Immature natural killer cell (primary cell): ENCODE measurements around the gene SLIT3. TPM values are rescaled to one million over a fixed set of nuclear protein-coding genes. Genes with fewer than 3 reads are reported as not detected.

ENCODE experiments used
- DNase-seq, 3 donors: peaks; one replicate each; pipeline ENCODE4 v3.0.0; 2022; ENCODE audit warnings: mixed read lengths in 1 of 3
- H3K27ac Mint-ChIP-seq, 6 donors: one replicate each; pipeline ENCODE4 v1.8.0; 2020; ENCODE audit warnings: mixed read lengths in 6 of 6, mild to moderate bottlenecking in 5 of 6, inconsistent platforms in 4 of 6, moderate library complexity in 3 of 6
- H3K27me3 Mint-ChIP-seq, 3 donors: one replicate each; pipeline ENCODE4 v1.8.0; 2020 to 2021; ENCODE audit warnings: low read depth in 3 of 3, mild to moderate bottlenecking in 3 of 3, mixed read lengths in 3 of 3, moderate library complexity in 3 of 3, inconsistent platforms in 1 of 3
- H3K36me3 Mint-ChIP-seq, 3 donors: one replicate each; pipeline ENCODE4 v1.8.0; 2020; ENCODE audit warnings: mixed read lengths in 3 of 3, inconsistent platforms in 2 of 3, mild to moderate bottlenecking in 2 of 3
- H3K4me1 Mint-ChIP-seq, 2 donors: one replicate each; pipeline ENCODE4 v1.8.0; 2020; ENCODE audit warnings: inconsistent platforms in 2 of 2, mild to moderate bottlenecking in 2 of 2, mixed read lengths in 2 of 2, moderate library complexity in 1 of 2
- H3K4me3 Mint-ChIP-seq, 5 donors: one replicate each; pipeline ENCODE4 v1.8.0; 2020; ENCODE audit warnings: mild to moderate bottlenecking in 5 of 5, mixed read lengths in 5 of 5, inconsistent platforms in 3 of 5, moderate library complexity in 3 of 5
- H3K9me3 Mint-ChIP-seq, 6 donors: one replicate each; pipeline ENCODE4 v1.8.0; 2020; ENCODE audit warnings: mild to moderate bottlenecking in 6 of 6, mixed read lengths in 6 of 6, inconsistent platforms in 4 of 6, moderate library complexity in 3 of 6
- polyA plus RNA-seq, 3 donors: library from polyadenylated mRNA; unstranded; fragments of 300-500 nt; fragmentation: Illumina TruSeq; gene quantifications; one replicate each; pipeline ENCODE4 v1.2.3, GENCODE V29; 2021

SLIT3 gene
- polyA plus RNA-seq, 3 donors from 2014 or later, result 0.47 to 0.90 TPM; not detected in 1

DNA sequence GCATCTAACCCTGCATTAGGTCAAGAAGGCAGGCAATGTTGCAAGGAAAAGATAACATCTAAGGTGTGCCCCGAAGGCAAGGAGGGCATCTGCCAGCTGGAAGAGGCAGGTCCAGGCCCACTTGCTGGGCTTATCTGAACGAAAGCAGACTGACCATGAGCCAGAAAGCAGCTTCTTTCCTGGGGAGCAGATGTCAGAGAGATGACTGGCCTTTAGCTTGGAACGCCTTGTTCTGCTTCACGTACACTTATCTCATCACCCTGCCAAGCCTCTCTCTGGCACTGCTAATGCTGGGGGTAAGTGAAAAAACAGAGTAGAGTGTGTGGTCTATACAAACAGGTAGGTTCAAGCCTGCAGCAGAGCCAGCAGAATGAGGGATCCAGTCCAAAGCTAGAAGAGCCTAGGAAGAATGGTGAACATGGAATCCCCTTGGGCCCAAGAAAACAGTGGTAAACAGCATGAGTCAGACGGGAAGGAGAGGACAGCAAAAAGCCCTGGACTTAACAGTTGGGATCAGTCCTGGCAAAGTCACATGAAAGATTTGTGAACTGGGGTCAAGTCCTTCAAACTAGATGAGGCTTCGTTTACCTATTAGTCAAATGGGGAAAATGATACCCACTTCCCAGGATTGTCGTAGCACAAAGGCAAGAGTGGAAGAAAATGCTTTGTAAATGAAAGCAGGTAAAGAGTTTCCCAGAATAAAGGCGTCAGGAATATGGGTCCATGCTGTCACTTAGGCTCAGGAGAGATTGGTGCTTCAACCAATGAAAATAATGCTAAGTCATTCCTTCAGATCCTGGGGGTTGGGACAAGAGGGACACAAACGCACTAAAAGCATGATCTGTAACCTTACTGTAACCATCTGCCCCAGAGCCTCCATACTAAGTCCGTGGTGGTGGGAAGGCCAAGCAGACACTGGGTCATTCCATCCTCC lies 200.9 kb downstream of the SLIT3 start:
- DNase-seq, result no peak
- Mint-ChIP-seq H3K4me1 (no peaks in the 10 kb centered on the region), H3K27me3 (peaks cover 0 to 13% (median 7%) of the 10 kb centered on the region in 3 donors), H3K4me3 (no peak overlapping the region), H3K27ac (no peak overlapping the region), H3K9me3 (peaks cover 0 to 1% (median 0%) of the 10 kb centered on the region in 6 donors), H3K36me3 (peaks cover 0 to 2% (median 0%) of the 10 kb centered on the region in 3 donors)

DNA sequence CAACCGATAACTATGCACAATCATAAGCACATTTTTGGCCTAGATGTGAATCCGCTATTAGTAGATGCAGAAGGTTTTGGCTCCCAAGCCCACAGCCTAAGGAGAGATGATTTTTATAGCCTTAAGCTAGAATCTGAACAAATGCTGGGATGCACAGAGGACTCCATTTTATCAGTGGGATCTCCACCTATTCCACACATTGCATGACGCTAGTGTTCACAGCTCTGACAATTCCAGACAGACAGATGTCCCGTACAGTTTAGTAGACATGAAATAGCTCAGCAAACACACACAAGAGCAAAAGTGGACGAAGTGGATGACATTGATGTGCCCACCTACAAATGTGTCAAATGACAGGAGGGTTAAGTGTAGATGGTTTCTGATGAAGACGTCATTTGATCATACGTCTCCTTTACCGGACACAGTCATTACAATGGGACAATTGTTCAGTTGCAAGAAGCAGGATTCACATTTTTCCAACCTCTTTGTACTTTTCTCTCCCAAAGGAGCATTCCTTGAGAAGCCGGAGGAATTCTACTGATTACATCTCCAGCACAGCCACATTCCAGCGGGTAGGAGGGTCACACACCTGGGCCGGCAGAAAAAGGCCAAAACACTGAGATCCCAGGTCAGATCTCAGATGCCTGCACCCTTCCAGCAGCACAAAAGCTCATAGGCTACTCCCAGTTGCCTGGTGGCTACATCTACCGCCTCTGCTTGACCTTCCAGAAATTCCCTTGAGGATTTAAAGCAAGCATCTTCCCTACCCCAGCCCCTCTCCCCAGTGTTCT lies 202.4 kb downstream of the SLIT3 start:
- H3K4me1 Mint-ChIP-seq, result no peaks in the 10 kb centered on the region
- H3K4me3 Mint-ChIP-seq, result no peak overlapping the region
- DNase-seq, result no peak
- H3K9me3 Mint-ChIP-seq, result no peaks in the 10 kb centered on the region
- H3K27me3 Mint-ChIP-seq, result peaks cover 0 to 9% (median 7%) of the 10 kb centered on the region in 3 donors
- no peaks in the 10 kb centered on the region for H3K36me3 Mint-ChIP-seq
- no peak overlapping the region for H3K27ac Mint-ChIP-seq

GRCh38 chr5:169097374-169098326 lies 203.3 kb downstream of the SLIT3 start:
- Mint-ChIP-seq H3K4me3 (no peak overlapping the region), H3K27ac (no peak overlapping the region), H3K4me1 (no peaks in the 10 kb centered on the region), H3K36me3 (no peaks in the 10 kb centered on the region), H3K27me3 (peaks cover 0 to 9% (median 7%) of the 10 kb centered on the region in 3 donors), H3K9me3 (no peaks in the 10 kb centered on the region)
- no peak for DNase-seq

DNA sequence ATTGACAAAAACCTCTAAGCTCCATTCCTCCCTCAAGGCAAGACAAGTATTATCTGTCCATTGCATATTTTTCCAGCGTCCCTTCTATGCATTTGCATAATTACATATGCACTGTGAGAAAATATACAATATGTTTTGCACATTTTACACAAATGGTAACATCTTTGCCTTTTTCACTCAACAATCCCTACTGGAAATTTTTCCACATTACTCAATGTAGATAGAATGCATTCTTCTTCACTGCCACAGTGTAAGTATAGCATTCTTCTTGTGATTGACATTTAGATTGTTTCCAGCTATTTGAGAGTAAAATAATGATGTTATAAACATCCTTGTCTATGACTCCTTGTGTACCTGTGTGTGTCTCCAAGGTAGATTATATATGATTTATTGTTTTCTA lies 205.0 kb downstream of the SLIT3 start:
- Mint-ChIP-seq H3K36me3 (no peaks in the 10 kb centered on the region), H3K9me3 (peaks cover 0 to 2% (median 0%) of the 10 kb centered on the region in 6 donors), H3K4me3 (no peak overlapping the region), H3K27me3 (peaks cover 0 to 10% (median 3%) of the 10 kb centered on the region in 3 donors), H3K4me1 (no peaks in the 10 kb centered on the region), H3K27ac (no peak overlapping the region)
- DNase-seq, result no peak

DNA sequence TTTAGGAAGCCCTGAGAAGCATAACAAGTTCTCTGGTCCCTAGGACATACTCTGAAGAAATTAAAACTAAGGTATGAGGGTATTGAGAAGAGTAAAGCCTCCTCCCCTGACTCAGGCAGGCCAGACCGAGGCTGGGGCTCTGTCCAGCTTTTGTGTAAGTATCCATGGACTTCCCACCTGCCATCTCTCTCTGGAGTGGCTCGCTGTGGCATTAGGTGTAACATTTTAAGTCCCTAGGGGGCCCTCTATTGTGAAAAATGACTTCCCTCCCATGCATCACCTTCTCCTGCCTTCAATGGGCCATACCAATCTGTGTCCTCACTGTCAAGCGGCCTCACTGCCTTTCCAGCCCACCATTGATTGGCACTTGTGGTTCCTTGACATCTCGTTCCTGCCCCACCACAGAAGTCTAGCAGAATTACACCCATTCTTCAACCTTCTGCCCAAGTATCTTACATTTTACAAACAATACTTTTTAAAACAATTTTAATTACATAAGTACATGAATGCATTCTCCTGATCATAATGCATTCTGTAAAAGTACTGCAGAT lies 205.5 kb downstream of the SLIT3 start:
- DNase-seq, result no peak
- Mint-ChIP-seq H3K9me3 (peaks cover 0 to 2% (median 0%) of the 10 kb centered on the region in 6 donors), H3K36me3 (no peaks in the 10 kb centered on the region), H3K27me3 (peaks cover 0 to 10% (median 3%) of the 10 kb centered on the region in 3 donors), H3K4me3 (no peak overlapping the region), H3K27ac (no peak overlapping the region), H3K4me1 (no peaks in the 10 kb centered on the region)

DNA sequence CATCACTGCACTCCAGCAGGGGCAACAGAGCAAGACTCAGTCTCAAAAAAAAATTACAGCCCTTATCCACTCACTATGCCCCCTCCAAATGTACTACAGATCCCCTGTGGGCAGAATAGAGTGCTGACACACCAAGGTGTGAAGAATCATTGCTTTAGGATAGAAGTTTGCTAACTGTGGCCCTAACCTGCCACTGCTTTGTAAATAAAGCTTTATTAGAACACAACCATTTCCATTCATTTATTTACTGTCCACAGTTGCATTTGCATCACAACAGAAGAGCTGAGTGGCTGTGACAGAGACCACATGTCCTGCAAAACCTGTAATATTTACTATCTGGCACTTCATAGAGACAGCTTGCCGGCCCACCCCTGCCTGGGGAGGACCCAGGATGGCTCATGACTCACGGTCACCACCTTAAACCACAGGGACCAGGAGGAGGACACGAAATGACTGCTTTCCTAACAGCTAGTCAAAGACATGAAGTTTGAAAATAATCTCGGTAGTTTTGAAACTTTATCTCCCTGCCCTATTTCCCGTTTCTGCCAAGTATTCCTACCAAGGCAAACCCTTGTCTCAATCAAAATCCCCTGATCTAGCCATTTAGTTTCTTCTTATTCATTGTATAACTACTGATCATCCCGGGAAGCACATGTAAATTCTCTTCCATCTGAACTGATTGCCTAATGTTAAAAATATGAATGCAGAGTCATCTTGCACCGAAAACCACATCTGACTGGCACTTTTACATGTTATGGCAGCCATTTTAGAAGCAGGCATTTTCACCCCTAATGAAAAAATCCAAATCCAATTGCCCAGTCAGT lies 206.1 kb downstream of the SLIT3 start:
- Mint-ChIP-seq H3K27ac (no peak overlapping the region), H3K9me3 (peaks cover 0 to 4% (median 0%) of the 10 kb centered on the region in 6 donors), H3K36me3 (no peaks in the 10 kb centered on the region), H3K27me3 (peaks cover 0 to 10% (median 3%) of the 10 kb centered on the region in 3 donors), H3K4me3 (no peak overlapping the region), H3K4me1 (no peaks in the 10 kb centered on the region)
- DNase-seq, result no peak

- H3K4me3 Mint-ChIP-seq, result no peak overlapping the region
- peaks cover 0 to 6% (median 0%) of the 10 kb centered on the region in 6 donors for H3K9me3 Mint-ChIP-seq
Observed at GRCh38 chr5:169091396-169091980, 209.5 kb downstream of the SLIT3 start.

DNA sequence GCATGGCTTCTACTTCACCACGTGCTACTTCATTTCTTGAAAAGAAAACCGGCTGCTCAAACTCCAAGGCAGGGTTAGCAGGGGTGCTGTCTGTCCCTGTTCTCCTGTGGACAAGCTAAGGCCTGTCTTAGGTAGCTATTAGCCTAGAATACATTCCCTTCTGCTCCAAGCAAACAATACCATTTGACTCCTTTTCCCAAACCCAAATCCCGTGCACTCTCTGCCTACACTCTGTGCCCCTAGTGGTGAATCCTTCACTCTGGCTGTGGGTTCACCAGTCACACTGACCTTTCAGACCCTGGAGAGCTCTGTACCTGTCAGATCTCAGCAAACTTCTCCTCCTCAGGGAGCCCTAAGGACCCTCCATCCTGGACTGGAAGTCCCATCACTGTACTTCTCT lies 211.6 kb downstream of the SLIT3 start:
- Mint-ChIP-seq H3K9me3 (peaks cover 0 to 6% (median 0%) of the 10 kb centered on the region in 6 donors), H3K27me3 (peaks cover 0 to 7% (median 0%) of the 10 kb centered on the region in 3 donors), H3K4me1 (no peaks in the 10 kb centered on the region), H3K27ac (no peak overlapping the region), H3K36me3 (no peaks in the 10 kb centered on the region), H3K4me3 (no peak overlapping the region)
- DNase-seq, result no peak

More at GRCh38 chr5:169091396-169091980, 209.5 kb downstream of the SLIT3 start:
- Mint-ChIP-seq H3K36me3 (no peaks in the 10 kb centered on the region), H3K4me1 (no peaks in the 10 kb centered on the region), H3K27me3 (peaks cover 0 to 6% (median 0%) of the 10 kb centered on the region in 3 donors), H3K27ac (no peak overlapping the region)
- DNase-seq, result no peak

- no peak overlapping the region for H3K27ac Mint-ChIP-seq
- H3K27me3 Mint-ChIP-seq, result peaks cover 0 to 7% (median 0%) of the 10 kb centered on the region in 3 donors
- no peak overlapping the region for H3K4me3 Mint-ChIP-seq
- no peak for DNase-seq
- H3K36me3 Mint-ChIP-seq, result no peaks in the 10 kb centered on the region
- peaks cover 0 to 6% (median 0%) of the 10 kb centered on the region in 6 donors for H3K9me3 Mint-ChIP-seq
- H3K4me1 Mint-ChIP-seq, result no peaks in the 10 kb centered on the region
Observed at GRCh38 chr5:169088028-169088725, 212.8 kb downstream of the SLIT3 start.

DNA sequence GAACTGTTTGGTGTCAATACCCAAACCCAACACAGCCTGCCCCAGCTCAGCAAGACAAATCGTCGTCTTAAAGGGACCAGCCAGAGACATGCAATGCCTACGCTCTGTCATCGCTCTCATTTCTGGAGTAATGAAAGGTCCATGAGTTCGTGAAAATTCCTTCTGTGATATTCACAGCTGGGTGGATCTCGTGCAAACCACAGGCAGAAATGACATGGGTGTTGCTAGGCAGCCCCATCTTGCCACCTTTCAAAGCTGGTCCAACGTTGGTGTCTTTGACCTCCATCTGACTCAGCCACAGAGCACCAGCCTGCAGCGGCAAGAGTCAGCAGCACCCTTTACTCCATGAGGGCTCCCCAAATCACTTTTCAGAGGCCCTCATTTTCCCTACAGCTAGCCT lies 215.3 kb downstream of the SLIT3 start:
- peaks cover 0 to 4% (median 0%) of the 10 kb centered on the region in 6 donors for H3K9me3 Mint-ChIP-seq
- no peak for DNase-seq
- no peaks in the 10 kb centered on the region for H3K36me3 Mint-ChIP-seq
- H3K4me3 Mint-ChIP-seq, result no peak overlapping the region
- H3K4me1 Mint-ChIP-seq, result no peaks in the 10 kb centered on the region
- no peak overlapping the region for H3K27ac Mint-ChIP-seq
- peaks cover 0 to 5% (median 0%) of the 10 kb centered on the region in 3 donors for H3K27me3 Mint-ChIP-seq

DNA sequence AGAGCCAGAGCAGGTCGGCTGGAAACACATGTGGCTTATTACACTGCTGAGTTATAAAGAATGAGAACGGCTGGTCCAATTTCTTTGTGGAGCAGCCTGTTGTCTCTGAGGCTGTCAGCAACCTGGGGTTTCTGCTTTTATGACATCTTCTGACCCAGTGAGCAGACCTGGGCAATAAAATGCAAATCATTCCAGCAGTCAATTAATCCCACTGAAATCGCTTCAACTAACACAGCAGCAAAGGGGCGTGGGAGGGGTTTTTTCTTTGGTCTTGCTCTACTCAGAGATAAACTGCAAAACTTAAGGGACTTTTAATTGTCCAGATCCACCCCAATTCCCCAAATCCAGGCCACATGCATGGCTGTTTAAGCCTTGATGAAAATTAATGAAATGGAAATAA lies 215.7 kb downstream of the SLIT3 start:
- no peak for DNase-seq
- Mint-ChIP-seq H3K4me3 (no peak overlapping the region), H3K27me3 (peaks cover 0 to 5% (median 0%) of the 10 kb centered on the region in 3 donors), H3K36me3 (no peaks in the 10 kb centered on the region), H3K4me1 (no peaks in the 10 kb centered on the region), H3K27ac (no peak overlapping the region), H3K9me3 (peaks cover 0 to 4% (median 0%) of the 10 kb centered on the region in 6 donors)
